ENCODE data around the gene NFATC2. TPM values are rescaled to one million over a fixed set of nuclear protein-coding genes. Genes with fewer than 3 reads are reported as not detected.

Gene NFATC2
- total RNA-seq, 3 donors from 2014 or later (not counting 1 experiment from before 2014, with no cell fraction given): 141 to 195 (median 160) TPM

DNA sequence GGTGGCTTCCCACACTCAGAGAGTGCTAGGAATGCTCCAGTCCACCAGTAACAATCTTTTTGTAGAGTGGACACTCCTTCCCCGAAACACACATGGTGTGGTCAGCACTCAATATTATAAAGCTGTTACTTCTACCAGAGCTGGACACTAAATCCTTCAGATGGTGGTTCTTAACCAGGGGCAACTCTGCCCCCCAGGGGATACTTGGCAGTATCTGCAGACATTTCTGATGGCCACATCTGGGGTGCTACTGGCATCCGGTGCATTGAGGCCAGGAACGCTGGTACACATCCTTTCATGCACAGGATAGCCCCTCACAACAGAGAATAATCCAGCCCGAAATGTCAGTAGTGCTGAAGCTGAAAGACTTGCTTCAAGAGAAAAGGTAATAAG lies 124.4 kb downstream of the NFATC2 start:
- Mint-ChIP-seq H3K4me3 (peak overlapping the region; percentile 85), H3K9me3 (no peaks in the 10 kb centered on the region), H3K4me1 (peaks cover 70% of the 10 kb centered on the region in 2 donors), H3K36me3 (no peaks in the 10 kb centered on the region), H3K27me3 (ENCODE audit: low read depth in 2 of 2) (no peaks in the 10 kb centered on the region), H3K27ac (peak overlapping the region; percentile 94 to 95)
- TF ChIP-seq, protein P1, sequence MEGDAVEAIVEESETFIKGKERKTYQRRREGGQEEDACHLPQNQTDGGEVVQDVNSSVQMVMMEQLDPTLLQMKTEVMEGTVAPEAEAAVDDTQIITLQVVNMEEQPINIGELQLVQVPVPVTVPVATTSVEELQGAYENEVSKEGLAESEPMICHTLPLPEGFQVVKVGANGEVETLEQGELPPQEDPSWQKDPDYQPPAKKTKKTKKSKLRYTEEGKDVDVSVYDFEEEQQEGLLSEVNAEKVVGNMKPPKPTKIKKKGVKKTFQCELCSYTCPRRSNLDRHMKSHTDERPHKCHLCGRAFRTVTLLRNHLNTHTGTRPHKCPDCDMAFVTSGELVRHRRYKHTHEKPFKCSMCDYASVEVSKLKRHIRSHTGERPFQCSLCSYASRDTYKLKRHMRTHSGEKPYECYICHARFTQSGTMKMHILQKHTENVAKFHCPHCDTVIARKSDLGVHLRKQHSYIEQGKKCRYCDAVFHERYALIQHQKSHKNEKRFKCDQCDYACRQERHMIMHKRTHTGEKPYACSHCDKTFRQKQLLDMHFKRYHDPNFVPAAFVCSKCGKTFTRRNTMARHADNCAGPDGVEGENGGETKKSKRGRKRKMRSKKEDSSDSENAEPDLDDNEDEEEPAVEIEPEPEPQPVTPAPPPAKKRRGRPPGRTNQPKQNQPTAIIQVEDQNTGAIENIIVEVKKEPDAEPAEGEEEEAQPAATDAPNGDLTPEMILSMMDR (IDR thresholded peaks at IDR 0.05): peak; percentile 62
- Histone ChIP-seq H3K27ac (ENCODE audit: low read length) (peak overlapping the region; percentile 79), H3K36me3 (ENCODE audit: control insufficient read depth, insufficient read depth, low read length) (peaks cover 39% of the 10 kb centered on the region), H3K4me1 (ENCODE audit: control insufficient read depth, insufficient read depth, low read length) (peaks cover 57% of the 10 kb centered on the region), H3K9me3 (ENCODE audit: control insufficient read depth, insufficient read depth, low read length) (no peaks in the 10 kb centered on the region), H3K27me3 (ENCODE audit: control insufficient read depth, insufficient read depth, low read length) (no peaks in the 10 kb centered on the region), H3K4me3 (ENCODE audit: low read length) (no peak overlapping the region)
- DNase-seq (peak in 1 of 2 donors; percentile 59), ATAC-seq (peak; percentile 36 to 49 (median 39))
- intact Hi-C loops (cut with micrococcal nuclease): loop anchor here (1.0 to 5.0 kb wide), 2 partner anchors 32 to 124 kb away; partner anchors contain the start of gene NFATC2
- WGBS (ENCODE audit: insufficient coverage): 83% methylated on average over 4 of the region's 4 CpGs

DNA sequence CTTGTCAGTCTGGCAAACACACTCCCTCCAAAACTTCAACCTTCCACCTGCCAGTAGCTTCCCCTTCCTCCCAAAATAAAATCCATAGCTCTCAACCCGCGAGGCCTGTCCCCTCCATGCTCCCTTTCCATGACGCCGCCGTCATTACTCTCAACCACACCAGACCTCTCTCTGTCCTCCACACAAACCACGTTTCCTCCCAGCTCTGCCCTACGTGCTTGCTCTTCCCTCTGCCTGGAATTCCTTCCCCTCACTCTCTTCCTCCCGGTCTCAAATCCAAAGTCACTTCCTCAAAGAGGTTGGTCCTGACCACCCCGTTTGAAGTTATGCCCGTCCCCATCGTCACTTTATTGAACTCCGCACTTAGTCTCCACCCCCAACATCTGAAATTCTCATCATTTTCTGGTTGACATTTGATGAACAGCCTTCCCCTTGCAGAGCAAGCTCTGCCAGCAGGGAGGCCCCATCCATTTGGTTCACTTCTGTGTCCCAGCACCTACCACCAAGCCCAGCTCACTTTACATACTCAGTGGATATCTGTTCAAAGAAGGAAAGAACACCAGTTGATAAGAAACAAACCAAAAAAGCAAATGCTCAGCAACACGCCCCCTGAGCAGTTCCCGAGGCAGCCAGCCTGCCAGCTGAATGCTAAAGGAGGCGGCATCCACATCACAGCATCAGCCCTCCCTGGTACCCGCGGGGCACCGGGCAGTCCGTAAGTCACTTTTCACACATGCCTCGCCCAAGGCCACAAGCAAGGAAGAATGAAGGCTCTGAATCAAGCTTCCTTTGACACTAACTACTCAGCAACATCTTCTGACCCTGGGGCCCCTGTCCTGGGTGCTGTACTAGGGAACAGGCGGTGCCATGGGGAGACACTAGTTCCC lies 125.0 kb downstream of the NFATC2 start:
- TF ChIP-seq, protein P1 (IDR thresholded peaks at IDR 0.05): no peak
- H3K36me3 ChIP-seq (ENCODE audit: control insufficient read depth, insufficient read depth, low read length): peaks cover 42% of the 10 kb centered on the region
- peaks cover 69 to 76% of the 10 kb centered on the region in 2 donors for H3K4me1 Mint-ChIP-seq
- no peaks in the 10 kb centered on the region for H3K27me3 ChIP-seq (ENCODE audit: control insufficient read depth, insufficient read depth, low read length)
- peak overlapping the region; percentile 94 to 95 for H3K27ac Mint-ChIP-seq
- ATAC-seq (peak; percentile 60 to 61 (median 60)), DNase-seq (peak; percentile 55 to 74)
- H3K27me3 Mint-ChIP-seq (ENCODE audit: low read depth in 2 of 2): no peaks in the 10 kb centered on the region
- no peak overlapping the region for H3K4me3 ChIP-seq (ENCODE audit: low read length)
- no peaks in the 10 kb centered on the region for H3K9me3 ChIP-seq (ENCODE audit: control insufficient read depth, insufficient read depth, low read length)
- peak overlapping the region; percentile 79 for H3K27ac ChIP-seq (ENCODE audit: low read length)
- H3K4me3 Mint-ChIP-seq: peak overlapping the region; percentile 85
- H3K9me3 Mint-ChIP-seq: no peaks in the 10 kb centered on the region
- no peaks in the 10 kb centered on the region for H3K36me3 Mint-ChIP-seq
- peaks cover 63% of the 10 kb centered on the region for H3K4me1 ChIP-seq (ENCODE audit: control insufficient read depth, insufficient read depth, low read length)
- 38% methylated on average over 21 of the region's 21 CpGs for WGBS (ENCODE audit: insufficient coverage)
- intact Hi-C loops (cut with micrococcal nuclease): loop anchor here (1.0 to 5.0 kb wide), 3 partner anchors 17 to 125 kb away; partner anchors contain the start of gene NFATC2

DNA sequence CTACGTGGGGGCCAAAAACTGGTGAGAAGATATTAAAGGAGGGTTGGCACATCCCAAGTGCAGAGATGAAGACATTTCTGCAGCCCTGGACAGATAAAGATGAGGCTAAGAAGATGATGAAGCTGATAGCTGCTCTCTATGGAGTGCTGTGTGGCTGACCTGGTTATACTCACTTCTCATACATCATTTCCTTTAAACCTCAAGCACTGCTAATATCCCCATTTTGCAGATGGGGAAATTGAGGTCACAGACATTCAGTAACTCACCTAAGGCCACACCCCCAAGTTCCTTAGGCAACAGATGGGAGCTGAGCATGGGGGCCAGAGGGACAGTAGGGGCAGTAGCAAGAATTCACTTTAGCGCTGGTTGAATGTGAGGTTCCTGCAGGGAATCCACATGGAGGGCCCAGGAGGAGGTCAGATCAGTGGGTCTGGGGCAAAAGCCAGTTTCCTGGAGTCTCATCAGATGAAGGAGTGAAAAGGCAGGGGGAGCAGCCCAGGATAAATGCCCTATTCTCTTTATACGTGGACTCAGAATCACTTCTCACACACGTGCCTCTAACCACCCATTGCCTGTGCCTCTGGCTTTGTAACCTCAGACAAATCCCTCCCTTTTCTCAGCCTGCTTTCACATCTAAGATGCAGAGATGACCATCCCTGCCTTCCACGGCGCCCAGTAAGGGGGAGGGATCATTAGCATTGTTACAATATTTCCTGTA lies 125.8 kb downstream of the NFATC2 start:
- DNase-seq (peak in 1 of 2 donors; percentile 68), ATAC-seq (peak; percentile 59 to 66 (median 59))
- Histone ChIP-seq H3K27ac (ENCODE audit: low read length) (peak overlapping the region; percentile 79), H3K36me3 (ENCODE audit: control insufficient read depth, insufficient read depth, low read length) (peaks cover 37% of the 10 kb centered on the region), H3K4me3 (ENCODE audit: low read length) (no peak overlapping the region), H3K4me1 (ENCODE audit: control insufficient read depth, insufficient read depth, low read length) (peaks cover 71% of the 10 kb centered on the region), H3K27me3 (ENCODE audit: control insufficient read depth, insufficient read depth, low read length) (no peaks in the 10 kb centered on the region), H3K9me3 (ENCODE audit: control insufficient read depth, insufficient read depth, low read length) (no peaks in the 10 kb centered on the region)
- 44% methylated on average over 4 of the region's 6 CpGs for WGBS (ENCODE audit: insufficient coverage)
- Mint-ChIP-seq H3K9me3 (no peaks in the 10 kb centered on the region), H3K4me1 (peaks cover 66 to 74% of the 10 kb centered on the region in 2 donors), H3K4me3 (peak overlapping the region; percentile 85), H3K27me3 (ENCODE audit: low read depth in 2 of 2) (no peaks in the 10 kb centered on the region), H3K27ac (peak overlapping the region; percentile 94 to 95), H3K36me3 (no peaks in the 10 kb centered on the region)
- intact Hi-C loops (cut with micrococcal nuclease): loop anchor here (2.0 to 5.0 kb wide), 2 partner anchors 16 to 126 kb away; partner anchors contain the start of gene NFATC2
- TF ChIP-seq, protein P1 (IDR thresholded peaks at IDR 0.05): no peak

Data from natural killer cell (primary cell).